Neural progenitor cell (in vitro differentiated cells): ENCODE data around the gene PIGR. TPM values are rescaled to one million over a fixed set of nuclear protein-coding genes. Genes with fewer than 3 reads are reported as not detected.

Experiments used
- DNase-seq: peaks from one replicate; pipeline ENCODE4 v3.0.0-alpha.2; 2016; ENCODE audit warnings: low spot score
- H2AFZ ChIP-seq: fragments of 200-600 bp; sonication (generic); replicated peaks from 2 replicates; pipeline ENCODE4 v1.6.1; 2016; ENCODE audit warnings: antibody characterized with exemption
- H3F3A ChIP-seq: fragments of 200-600 bp; sonication (generic); 2 replicates; pipeline ENCODE4 v1.6.1; 2016; ENCODE audit warnings: antibody characterized with exemption, low read depth
- H3K27ac ChIP-seq: fragments of 200-600 bp; sonication (generic); 2 replicates; pipeline ENCODE4 v1.5.1; 2016; ENCODE audit warnings: mild to moderate bottlenecking
- H3K27me3 ChIP-seq: fragments of 200-600 bp; sonication (generic); 2 replicates; pipeline ENCODE4 v1.6.1; 2016; ENCODE audit warnings: mild to moderate bottlenecking, moderate library complexity
- H3K36me3 ChIP-seq: fragments of 200-600 bp; sonication (generic); 2 replicates; pipeline ENCODE4 v1.5.1; 2016
- H3K4me1 ChIP-seq: fragments of 200-600 bp; sonication (generic); 2 replicates; pipeline ENCODE4 v1.6.1; 2016; ENCODE audit warnings: mixed run types
- H3K4me2 ChIP-seq: fragments of 200-600 bp; sonication (generic); 2 replicates; pipeline ENCODE4 v1.6.1; 2016
- H3K4me3 ChIP-seq: fragments of 200-600 bp; sonication (generic); 2 replicates; pipeline ENCODE4 v1.5.1; 2016
- H3K79me2 ChIP-seq: fragments of 200-600 bp; sonication (generic); 2 replicates; pipeline ENCODE4 v1.6.1; 2016; ENCODE audit warnings: low read depth
- H3K9ac ChIP-seq: fragments of 200-600 bp; sonication (generic); 2 replicates; pipeline ENCODE4 v1.6.1; 2016
- H3K9me3 ChIP-seq: fragments of 200-600 bp; sonication (generic); 2 replicates; pipeline ENCODE4 v1.5.1; 2016; ENCODE audit warnings: low read depth
- H4K20me1 ChIP-seq: fragments of 200-600 bp; sonication (generic); 2 replicates; pipeline ENCODE4 v1.6.1; 2016; ENCODE audit warnings: low read depth
- H3K27ac Mint-ChIP-seq: 3 replicates; pipeline ENCODE4 v1.8.0; 2021; ENCODE audit warnings: mixed read lengths
- H3K27me3 Mint-ChIP-seq: 2 replicates; pipeline ENCODE4 v1.8.0; 2022; ENCODE audit warnings: low read depth, mild to moderate bottlenecking, inconsistent platforms, moderate library complexity, mixed read lengths; ENCODE audit not compliant: insufficient read depth
- H3K36me3 Mint-ChIP-seq: 3 replicates; pipeline ENCODE4 v1.8.0; 2021; ENCODE audit warnings: mixed read lengths
- H3K4me1 Mint-ChIP-seq: 3 replicates; pipeline ENCODE4 v1.8.0; 2021; ENCODE audit warnings: mixed read lengths
- H3K4me3 Mint-ChIP-seq: 3 replicates; pipeline ENCODE4 v1.8.0; 2021; ENCODE audit warnings: mild to moderate bottlenecking, moderate library complexity, mixed read lengths
- H3K9me3 Mint-ChIP-seq: 3 replicates; pipeline ENCODE4 v1.8.0; 2020; ENCODE audit warnings: mixed read lengths
- EZH2 ChIP-seq: fragments of 200-600 bp; sonication (generic); IDR thresholded peaks from 2 replicates; pipeline ENCODE4 v1.6.1; 2017; ENCODE audit warnings: antibody characterized with exemption, mild to moderate bottlenecking, moderate library complexity
- EZH2phosphoT487 ChIP-seq: fragments of 200-600 bp; sonication (generic); IDR thresholded peaks from 2 replicates; pipeline ENCODE4 v1.6.1; 2017; ENCODE audit warnings: antibody characterized with exemption
- total RNA-seq: library from RNA; depleted of rRNA; stranded (reverse); fragments of >200 nt; gene quantifications from 2 replicates; pipeline ENCODE4 v1.2.3, GENCODE V29; 2015; ENCODE audit warnings: low replicate concordance
- TF ChIP-seq, protein P1 (sequence below): fragments of 200-600 bp; sonication (generic); IDR thresholded peaks from 2 replicates; pipeline ENCODE4 v1.5.1; 2017; ENCODE audit warnings: antibody characterized with exemption, mild to moderate bottlenecking

PIGR gene
- total RNA-seq, 1 donor from 2014 or later = not detected

DNA sequence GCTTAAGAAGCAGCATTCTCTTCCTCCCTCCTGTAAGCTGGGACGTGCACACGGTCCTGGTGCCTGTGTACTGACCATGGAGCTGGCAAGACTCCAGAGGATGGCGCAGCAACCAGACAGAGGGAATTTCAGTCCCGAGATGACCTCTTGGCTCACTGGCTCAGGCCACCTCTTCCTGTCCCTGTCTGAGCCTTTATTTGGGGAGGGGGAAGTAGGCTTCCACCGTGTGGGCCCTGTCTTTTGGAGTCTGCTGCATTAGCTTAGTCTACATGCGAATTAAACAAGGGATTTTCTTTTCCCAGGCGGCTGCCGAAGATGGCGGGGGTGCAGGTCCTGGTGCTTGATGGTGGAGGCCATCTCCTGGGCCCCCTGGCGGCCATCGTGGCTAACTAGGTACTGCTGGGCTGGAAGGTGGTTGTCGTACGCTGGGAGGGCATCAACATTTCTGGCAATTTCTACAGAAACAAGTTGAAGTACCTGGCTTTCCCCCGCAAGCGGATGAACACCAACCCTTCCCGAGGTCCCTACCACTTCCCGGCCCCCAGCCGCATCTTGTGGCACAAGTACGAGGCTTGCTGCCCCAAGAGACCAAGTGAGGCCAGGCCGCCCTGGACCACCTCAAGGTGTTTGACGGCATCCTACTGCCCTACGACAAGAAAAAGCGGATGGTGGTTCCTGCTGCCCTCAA is 38.8 kb downstream of the PIGR start:
- H3K27me3 ChIP-seq = peaks cover 53% of the 10 kb centered on the region
- peaks cover 3% of the 10 kb centered on the region for H3K4me1 Mint-ChIP-seq
- H3K4me2 ChIP-seq = no peak overlapping the region
- no peaks in the 10 kb centered on the region for H3K36me3 ChIP-seq
- no peak overlapping the region for H2AFZ ChIP-seq
- H3K4me3 ChIP-seq = no peak overlapping the region
- no peak overlapping the region for H3K9ac ChIP-seq
- H3K4me3 Mint-ChIP-seq = no peak overlapping the region
- H3K36me3 Mint-ChIP-seq = no peaks in the 10 kb centered on the region
- H3K27ac Mint-ChIP-seq = no peak overlapping the region
- H3K9me3 ChIP-seq = no peaks in the 10 kb centered on the region
- DNase-seq = peak; percentile 56
- no peaks in the 10 kb centered on the region for H3K79me2 ChIP-seq
- TF ChIP-seq EZH2phosphoT487 = no peak
- TF ChIP-seq, protein P1, sequence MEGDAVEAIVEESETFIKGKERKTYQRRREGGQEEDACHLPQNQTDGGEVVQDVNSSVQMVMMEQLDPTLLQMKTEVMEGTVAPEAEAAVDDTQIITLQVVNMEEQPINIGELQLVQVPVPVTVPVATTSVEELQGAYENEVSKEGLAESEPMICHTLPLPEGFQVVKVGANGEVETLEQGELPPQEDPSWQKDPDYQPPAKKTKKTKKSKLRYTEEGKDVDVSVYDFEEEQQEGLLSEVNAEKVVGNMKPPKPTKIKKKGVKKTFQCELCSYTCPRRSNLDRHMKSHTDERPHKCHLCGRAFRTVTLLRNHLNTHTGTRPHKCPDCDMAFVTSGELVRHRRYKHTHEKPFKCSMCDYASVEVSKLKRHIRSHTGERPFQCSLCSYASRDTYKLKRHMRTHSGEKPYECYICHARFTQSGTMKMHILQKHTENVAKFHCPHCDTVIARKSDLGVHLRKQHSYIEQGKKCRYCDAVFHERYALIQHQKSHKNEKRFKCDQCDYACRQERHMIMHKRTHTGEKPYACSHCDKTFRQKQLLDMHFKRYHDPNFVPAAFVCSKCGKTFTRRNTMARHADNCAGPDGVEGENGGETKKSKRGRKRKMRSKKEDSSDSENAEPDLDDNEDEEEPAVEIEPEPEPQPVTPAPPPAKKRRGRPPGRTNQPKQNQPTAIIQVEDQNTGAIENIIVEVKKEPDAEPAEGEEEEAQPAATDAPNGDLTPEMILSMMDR = peak; percentile 46
- H3K27ac ChIP-seq = no peak overlapping the region
- H3F3A ChIP-seq = peaks cover 10% of the 10 kb centered on the region
- no peaks in the 10 kb centered on the region for H3K9me3 Mint-ChIP-seq
- H3K27me3 Mint-ChIP-seq = peaks cover 40% of the 10 kb centered on the region
- H4K20me1 ChIP-seq = peaks cover 3% of the 10 kb centered on the region
- peaks cover 4% of the 10 kb centered on the region for H3K4me1 ChIP-seq

DNA sequence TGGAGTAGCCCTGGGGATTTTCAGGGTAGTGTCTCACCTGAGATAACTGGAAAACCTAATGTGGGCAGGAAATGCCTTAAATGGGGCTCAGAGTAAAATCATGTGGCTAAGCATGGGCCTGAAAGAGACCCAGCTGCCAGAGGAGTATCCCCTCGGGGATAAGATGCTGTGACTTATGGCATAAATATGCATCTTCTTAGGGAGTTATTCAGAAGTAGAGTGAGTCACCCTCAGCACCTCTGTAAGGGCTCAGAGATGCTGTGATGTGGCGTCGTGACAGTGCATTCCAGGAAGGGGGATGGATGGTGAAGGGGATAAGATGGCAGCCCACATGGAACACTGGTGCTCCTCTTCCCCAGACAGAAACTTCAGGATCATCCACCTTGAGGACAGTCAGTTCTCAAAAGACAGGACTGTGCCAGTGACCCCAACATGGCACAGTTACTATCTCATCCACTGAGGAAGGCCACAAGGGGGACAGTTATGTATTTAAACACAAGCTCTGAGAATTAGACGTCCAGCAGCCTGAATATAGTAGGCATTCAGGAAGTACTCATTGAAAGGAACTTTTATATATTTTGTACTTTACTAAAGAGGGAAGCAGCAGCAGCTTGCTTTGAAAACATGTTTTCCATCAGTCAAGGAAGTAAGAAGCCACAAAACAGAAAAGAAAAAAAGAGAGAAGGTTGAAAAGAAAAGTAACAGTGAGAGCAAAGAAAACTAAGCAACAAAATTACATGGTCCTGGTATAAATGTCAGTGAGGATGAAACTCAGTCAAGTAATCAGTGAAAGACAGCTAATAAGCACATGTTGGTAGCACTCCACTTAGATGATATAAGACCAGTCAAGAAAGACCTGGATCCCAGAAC is 40.7 kb downstream of the PIGR start:
- Histone ChIP-seq H2AFZ (no peak overlapping the region), H3K79me2 (no peaks in the 10 kb centered on the region), H3K4me3 (no peak overlapping the region), H3F3A (peaks cover 9% of the 10 kb centered on the region), H3K27me3 (peaks cover 41% of the 10 kb centered on the region), H3K36me3 (no peaks in the 10 kb centered on the region), H3K4me1 (peaks cover 4% of the 10 kb centered on the region), H3K9me3 (no peaks in the 10 kb centered on the region), H3K9ac (no peak overlapping the region), H4K20me1 (peaks cover 3% of the 10 kb centered on the region), H3K4me2 (no peak overlapping the region), H3K27ac (no peak overlapping the region)
- Mint-ChIP-seq H3K36me3 (no peaks in the 10 kb centered on the region), H3K27ac (no peak overlapping the region), H3K4me1 (peaks cover 3% of the 10 kb centered on the region), H3K4me3 (no peak overlapping the region), H3K9me3 (no peaks in the 10 kb centered on the region), H3K27me3 (peaks cover 34% of the 10 kb centered on the region)
- DNase-seq = no peak
- TF ChIP-seq EZH2phosphoT487 = no peak

DNA sequence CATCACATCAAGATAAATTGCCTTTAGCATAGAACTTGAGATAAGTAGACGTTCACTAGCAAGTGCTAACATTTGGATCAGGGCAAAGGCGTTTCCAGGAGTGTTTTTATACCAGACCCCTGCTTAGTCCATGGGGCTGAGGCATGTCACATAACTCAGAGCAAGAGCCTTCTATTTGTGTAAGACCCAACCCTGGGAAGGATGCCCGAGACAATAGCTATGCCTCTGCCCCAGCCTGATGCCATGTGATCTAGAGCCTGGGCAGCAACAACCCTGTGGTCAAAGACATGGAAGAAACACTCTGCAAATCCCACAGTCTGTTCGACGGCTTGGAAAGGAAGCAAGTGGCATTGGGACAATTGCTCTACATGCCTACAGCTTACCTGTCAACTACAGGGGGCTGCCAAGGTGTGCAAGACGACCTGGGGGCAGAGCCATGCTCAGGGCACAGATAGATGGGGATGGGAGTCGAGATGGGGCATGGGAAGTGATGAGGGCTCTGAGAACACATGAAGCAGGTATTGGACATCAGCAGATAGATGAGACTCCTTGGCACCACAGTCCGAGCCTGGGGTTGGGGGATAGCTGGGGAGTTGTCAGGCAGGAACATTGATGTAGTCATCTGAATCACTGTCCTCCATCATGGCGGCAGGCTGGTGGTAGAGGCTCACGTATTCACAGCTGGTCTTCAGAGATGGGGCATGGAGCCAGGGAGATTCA is 41.7 kb downstream of the PIGR start:
- Histone ChIP-seq H4K20me1 (no peaks in the 10 kb centered on the region), H3K4me3 (no peak overlapping the region), H3K4me2 (no peak overlapping the region), H3F3A (no peaks in the 10 kb centered on the region), H3K36me3 (no peaks in the 10 kb centered on the region), H3K27me3 (peaks cover 32% of the 10 kb centered on the region), H3K9ac (no peak overlapping the region), H3K9me3 (no peaks in the 10 kb centered on the region), H3K79me2 (no peaks in the 10 kb centered on the region), H2AFZ (no peak overlapping the region), H3K4me1 (peaks cover 4% of the 10 kb centered on the region), H3K27ac (no peak overlapping the region)
- peaks cover 27% of the 10 kb centered on the region for H3K27me3 Mint-ChIP-seq
- peaks cover 3% of the 10 kb centered on the region for H3K4me1 Mint-ChIP-seq
- TF ChIP-seq EZH2phosphoT487 = no peak
- TF ChIP-seq EZH2 = no peak
- TF ChIP-seq, protein P1 = no peak
- H3K9me3 Mint-ChIP-seq = no peaks in the 10 kb centered on the region
- H3K27ac Mint-ChIP-seq = no peak overlapping the region
- H3K36me3 Mint-ChIP-seq = no peaks in the 10 kb centered on the region
- no peak for DNase-seq
- H3K4me3 Mint-ChIP-seq = no peak overlapping the region
